DMS114 treated with DMSO at 0.1 percent for 48 hours (cell line): ENCODE data around the gene EIF5A.

Experiments
- DNase-seq: peaks from one replicate; lab custom pipeline; 2025; ENCODE audit not compliant: unreplicated experiment; lab: John Stamatoyannopoulos, UW

The EIF5A gene

DNA sequence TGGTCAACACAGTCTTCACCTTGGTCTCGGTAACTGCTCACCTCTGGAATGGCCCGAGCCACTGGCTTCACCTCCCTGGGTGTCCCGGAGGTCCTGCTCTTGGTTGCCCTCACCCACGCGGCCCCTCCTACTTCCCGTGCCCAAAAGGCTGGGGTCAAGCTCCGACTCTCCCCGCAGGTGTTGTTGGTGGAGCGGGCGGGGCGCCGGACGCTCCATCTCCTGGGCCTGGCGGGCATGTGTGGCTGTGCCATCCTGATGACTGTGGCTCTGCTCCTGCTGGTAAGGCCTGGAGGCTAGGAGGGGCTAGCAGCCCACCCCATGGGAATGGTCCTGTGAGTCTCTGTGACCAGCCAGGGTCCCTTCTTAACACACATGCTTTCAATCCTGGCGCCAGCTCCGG lies 22.5 kb upstream of the EIF5A start:
- DNase-seq: no peak

DNA sequence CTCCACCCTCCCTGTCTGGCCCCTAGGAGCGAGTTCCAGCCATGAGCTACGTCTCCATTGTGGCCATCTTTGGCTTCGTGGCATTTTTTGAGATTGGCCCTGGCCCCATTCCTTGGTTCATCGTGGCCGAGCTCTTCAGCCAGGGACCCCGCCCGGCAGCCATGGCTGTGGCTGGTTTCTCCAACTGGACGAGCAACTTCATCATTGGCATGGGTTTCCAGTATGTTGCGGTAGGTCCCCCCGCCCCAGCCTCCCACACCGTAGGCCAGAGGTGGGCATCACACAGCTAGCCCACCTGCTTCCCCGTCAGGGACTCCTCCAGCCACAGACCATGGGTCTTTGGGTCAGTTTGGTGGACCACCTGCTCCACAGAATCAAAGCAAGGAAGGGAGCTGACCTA lies 21.7 kb upstream of the EIF5A start:
- DNase-seq: no peak

DNA sequence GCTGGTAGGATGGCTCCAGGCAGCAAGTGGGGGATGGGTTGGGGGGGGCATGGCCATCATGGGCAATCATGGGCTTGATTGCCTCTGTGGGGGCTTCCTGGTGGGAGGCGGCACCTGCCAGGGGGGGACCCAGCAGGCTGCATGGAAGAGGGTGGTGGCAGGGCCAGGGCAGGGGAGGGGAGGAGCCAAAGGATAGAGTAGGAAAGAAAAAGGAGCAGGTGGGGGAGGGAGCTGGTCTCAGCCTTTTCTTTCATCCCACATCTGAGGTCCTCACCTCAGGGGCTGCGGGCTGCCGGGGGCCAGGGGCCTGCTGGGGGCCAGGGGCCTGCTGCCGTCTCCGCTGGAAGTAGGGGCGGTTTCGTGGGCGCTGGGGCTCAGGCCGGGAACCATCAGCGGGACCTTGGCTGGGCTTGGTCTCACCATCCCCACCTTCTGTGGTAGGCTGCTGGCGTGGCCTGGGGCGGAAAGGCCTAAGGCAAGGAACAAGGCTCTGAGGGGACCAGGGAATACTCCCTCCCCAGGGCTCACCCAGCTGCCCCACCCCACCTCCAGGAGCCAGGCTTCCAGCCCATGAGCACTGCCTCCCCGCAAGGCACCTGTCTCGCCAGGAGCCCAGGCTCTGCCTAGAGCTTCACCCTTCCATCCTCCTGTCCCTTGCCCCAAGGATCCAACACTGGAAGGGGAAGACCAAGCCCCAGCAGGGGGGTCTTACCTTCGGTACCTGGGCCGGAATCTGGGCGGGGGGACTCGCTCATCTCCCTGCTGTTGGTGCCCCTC lies 18.0 kb upstream of the EIF5A start:
- DNase-seq: no peak

DNA sequence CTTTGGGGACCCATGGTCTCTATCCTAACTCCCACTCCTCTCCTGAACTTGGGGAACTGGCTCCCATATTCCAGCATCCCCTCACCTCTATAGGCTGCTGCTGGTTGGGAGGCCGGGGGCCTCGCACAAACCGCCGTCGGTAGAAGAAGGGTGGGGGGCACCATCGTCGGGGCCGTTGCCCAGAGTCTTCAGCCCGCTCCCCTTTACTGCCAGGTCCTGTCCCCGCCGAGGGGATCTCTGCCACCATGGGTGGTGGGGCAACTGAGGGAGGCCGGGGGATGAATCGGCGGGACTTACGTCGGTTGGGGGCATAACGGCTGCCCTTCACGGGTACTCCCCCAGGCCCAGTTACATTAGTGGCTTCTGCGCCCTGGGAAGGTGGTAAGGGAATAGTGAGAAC lies 17.3 kb upstream of the EIF5A start:
- DNase-seq: no peak

DNA sequence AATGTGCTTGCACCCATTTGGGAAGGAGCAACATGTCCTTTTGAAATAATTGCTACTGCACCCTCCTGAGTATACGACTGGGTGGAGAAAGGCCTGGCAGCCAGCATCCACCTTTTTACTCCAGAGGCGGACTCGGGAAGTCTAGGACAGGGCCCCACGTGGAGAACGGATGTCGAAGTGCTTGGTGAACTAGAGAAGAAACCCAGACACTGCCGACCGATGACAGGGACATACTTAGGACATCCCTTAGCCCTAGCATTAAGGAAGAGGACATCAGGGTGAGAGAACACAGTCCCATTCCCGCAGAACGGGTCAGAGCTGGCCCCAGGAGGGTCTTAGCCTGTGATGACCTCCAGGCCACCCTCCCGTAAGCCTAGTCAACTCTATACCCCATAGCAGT lies 16.7 kb upstream of the EIF5A start:
- DNase-seq: no peak

DNA sequence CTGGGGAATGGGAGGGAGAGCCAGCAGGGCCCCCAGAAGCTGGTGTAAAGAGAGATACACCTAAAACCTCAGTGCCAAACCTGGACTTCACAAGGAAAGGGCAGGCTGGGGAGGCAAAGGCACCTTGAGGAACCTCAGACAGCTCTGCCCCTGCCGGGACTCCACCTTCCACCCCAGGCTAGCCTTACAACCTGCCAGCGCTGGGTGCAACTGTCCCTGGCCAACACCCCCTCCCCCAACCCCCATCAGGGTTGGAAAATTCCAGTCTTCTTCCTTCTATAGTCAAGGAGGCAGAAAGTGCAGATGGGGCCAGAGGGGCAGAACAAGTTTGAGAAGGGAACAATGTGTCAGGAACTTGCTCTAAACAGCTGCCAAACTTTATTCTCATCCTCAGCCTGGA lies 15.2 kb upstream of the EIF5A start:
- DNase-seq: no peak

DNA sequence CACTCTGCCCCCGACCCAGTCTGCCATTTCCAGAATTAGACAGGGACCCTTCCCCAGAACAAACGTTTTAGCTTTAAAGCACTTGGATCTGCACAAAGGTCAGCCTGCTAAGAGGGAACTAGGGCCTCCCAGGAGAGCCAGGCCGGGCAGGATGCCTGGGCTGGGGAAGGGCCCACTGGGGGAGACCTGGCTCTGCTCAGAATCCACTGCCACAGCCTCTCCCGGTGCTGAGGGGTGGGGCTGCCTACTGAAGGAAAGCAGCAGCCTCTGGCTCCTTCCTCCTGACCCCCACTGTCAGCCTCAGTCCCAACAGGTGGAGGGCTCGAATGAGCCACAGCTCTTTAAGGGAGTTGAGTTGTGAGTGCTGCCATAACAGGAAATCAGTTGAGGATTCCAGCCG lies 14.7 kb upstream of the EIF5A start:
- DNase-seq: no peak

DNA sequence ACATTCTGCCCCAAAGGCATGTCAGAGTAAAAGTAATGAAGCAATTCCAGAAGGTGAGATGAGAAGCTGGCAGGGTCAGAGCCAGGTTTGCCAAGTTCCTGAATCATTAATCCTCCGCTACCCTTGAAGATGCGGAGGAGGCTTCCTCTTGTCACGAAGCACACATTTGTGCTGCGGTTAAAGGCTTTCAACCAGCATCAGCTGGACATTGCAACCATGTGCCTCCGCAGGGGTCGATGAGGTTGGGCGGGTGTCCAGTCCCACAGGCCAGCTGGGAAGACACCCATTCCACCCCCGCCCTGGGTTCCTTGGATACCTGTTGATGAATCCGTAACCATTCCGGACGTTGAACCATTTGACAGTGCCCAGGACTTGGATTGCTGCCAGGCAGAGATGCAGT lies 14.3 kb upstream of the EIF5A start:
- DNase-seq: no peak

DNA sequence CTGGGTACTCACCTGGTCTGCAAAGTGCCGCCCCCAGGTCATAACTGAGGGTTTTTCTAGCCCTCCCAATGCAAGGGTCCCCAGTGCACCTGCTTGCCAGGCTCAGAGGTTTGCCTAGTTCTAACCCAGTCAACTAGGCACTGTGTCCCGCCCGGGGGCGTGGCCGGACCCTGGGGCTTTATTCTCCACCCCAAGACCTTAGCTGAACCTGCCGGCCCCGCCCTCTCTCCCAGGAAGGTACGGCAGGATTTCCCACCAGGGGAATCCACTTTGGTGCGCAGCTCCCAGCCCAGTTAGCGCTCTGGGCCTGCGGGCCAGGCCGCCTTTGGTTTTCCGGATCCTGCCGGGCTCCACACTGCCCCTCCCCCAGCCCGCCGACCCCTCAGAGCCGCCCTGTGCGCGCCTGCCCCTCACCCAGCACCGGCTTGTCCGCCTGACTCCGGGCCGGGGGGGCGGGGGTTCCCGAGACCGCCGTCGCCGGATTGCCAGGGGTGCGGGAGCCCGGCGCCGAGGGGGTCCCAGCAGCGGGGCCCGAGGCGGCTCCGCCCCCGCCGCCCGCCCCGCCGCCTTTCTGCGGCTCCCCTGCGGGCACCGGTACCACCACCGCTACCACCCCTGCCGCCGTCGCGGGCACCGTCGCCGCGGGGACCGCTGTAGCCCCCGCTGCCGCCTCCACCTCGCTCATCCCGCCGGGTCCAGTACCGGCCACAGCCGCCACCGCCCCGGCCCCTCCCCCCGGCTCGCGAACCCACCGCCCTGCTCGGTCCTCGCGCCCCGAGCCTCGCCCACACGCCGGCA lies 13.4 kb upstream of the EIF5A start:
- no peak for DNase-seq

DNA sequence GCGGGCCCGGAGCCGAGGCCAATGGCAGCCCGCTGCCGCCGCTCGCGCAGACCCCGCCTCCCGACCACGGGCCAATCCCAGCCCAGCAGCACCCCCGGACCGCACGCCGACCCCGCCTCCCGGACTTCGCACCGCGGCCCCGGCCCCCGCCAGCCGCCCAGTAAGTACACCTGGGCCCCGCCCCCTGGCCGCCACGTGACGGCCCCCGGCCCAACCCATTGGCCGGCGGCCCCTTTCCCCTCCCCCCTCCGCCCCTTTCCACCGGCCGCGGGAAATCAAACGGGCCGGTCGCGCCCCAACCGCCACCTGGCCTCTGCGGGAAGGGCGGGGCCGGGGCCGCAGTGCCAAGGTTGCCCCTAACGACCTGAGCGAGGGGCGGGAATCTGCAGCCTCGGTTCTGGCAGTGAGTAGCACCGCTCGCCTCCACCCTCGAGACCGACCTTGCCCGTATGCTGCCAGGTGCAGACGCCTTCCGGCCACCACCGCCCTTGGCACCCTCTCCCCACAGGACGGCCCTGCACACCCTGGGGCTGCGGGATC lies 12.7 kb upstream of the EIF5A start, which contains the start of gene YBX2:
Gene YBX2 (minus strand): TSS at position 26 of the 540 bp plus-strand sequence. CDS start 139 bp downstream, outside the sequence.
- DNase-seq: peak; percentile 70

DNA sequence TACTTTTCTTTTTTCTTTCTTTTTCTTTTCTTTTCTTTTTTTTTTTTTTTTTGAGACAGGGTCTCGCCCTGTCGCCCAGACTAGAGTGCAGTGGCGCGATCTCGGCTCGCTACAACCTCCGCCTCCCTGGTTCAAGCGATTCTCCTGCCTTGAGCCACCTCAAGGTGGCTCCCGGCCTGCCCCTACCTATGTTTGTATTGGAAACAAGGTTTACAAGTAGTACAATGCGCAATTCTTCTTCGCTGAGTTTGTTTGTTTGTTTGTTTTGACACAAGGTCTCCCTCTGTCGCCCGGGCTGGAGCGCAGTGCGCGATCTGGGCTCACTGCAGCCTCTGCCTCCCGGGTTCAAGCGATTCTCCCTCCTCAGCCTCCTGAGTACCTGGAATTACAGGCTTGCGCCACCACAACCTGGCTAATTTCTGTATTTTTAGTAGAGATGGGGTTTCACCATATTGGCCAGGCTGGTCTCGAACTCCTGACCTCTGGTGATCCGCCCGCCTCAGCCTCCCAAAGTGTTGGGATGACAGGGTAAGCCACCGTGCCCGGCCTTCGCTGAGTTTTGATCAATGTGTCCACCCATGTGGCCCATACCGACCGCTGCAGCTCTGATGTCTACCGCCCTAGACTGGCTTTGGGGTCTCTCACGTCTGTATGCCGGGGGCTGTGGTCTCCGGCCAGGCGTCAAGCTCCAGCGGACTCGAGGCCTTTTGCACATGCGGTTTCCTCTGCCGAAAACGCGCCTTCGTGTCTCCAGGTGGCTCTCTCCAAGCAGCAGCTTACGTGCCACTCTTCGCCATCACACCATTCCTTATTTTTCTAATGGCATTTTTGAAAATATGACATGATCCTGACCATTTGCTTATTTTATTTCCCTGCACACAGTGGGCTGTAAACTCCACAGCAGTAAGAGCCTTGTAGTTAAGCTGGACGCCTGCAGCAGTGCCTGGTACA lies 11.9 kb upstream of the EIF5A start:
- no peak for DNase-seq

DNA sequence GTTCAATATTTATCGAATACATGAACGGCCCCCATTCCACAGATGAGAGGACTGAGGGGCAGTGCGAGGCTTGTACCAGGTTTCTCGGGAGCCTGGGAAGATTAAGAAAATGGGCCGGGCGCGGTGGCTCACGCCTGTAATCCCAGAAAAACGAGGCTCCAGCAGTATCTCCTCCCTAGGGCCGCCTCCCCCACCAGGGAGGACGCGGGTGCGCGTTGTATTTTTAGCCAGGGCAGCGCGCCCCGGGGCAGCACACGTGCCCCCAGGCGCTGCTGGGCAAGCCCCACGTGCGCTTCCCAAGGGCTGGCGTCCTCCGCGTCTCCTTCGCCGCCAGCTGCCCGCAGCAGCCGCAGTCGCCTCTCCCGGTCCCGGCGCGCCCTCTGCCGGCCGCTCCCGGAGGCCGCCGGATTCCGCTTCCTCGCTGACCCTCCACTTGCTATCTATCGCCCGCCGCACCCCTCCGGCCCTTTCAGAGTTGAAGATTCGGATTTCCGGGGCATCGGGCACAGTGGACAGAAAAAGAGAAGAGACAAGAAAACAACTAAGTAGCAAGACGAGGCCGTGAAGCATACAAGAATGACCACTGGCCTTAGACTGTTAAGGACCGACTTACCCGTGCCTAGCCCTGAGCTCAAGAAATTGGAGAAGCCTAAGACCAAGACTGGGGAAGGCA lies 11.1 kb upstream of the EIF5A start:
- peak; percentile 65 for DNase-seq

DNA sequence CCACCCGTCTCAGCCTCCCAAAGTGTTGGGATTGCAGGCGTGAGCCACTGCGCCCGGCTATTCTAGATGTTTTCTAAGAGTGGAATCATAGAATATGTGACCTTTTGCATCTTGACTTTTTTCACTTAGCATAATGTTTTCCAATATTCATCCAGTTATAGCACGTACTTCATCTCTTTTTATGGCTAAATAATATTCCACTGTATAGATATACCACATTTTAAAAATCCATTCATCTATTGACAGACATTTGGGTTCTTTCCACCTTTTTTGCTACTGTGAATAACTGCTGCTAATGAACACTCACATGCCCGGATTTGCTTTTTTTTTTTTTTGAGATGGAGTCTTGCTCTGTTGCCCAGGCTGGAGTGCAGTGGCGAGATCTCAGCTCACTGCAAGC lies 3.2 kb upstream of the EIF5A start:
- no peak for DNase-seq

DNA sequence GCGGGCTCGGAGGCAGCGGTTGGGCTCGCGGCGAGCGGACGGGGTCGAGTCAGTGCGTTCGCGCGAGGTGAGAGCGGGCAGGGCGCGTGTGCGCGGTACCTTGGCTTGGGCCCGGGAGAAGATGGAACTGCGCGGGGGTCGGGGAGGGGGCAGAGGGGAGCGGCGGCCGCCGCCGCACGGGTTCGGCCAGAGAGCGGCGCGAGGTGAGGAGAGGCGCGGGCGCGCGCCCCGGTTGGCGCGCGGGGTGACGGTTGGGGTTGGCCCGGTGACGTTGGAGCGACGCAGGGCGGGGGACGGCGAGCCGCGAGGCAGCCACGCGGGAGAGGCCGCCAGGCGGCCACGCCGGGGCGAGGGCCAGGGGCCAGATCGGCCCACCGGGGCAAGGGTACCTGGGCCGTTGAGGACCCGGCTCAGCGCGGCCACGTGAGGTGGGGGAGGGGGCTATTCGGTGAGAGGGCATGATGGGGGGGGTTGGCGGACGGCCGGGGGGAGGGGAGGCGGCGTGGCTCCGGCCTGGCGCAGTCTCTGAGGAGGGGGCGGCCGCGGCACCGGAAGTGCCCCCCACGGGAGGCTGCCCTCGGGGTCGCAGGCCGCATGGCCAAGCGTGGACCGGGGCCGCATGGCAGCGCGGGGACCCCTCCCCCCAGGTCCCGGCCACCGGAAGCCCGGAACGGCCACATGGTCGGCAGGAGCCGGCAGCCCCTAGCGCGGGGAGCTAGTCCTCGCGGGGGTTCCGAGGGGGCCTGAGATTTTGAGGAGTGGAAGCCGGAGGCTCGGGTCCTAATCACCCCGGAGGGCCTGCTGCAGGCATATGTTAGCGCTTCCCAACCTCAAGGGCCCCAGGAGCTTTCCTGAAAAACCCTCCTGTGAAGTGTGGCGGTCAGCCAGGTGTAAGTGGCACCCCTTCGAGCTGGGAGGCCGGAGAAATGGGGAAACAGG lies 527 bp downstream of the EIF5A start:
- DNase-seq: no peak

DNA sequence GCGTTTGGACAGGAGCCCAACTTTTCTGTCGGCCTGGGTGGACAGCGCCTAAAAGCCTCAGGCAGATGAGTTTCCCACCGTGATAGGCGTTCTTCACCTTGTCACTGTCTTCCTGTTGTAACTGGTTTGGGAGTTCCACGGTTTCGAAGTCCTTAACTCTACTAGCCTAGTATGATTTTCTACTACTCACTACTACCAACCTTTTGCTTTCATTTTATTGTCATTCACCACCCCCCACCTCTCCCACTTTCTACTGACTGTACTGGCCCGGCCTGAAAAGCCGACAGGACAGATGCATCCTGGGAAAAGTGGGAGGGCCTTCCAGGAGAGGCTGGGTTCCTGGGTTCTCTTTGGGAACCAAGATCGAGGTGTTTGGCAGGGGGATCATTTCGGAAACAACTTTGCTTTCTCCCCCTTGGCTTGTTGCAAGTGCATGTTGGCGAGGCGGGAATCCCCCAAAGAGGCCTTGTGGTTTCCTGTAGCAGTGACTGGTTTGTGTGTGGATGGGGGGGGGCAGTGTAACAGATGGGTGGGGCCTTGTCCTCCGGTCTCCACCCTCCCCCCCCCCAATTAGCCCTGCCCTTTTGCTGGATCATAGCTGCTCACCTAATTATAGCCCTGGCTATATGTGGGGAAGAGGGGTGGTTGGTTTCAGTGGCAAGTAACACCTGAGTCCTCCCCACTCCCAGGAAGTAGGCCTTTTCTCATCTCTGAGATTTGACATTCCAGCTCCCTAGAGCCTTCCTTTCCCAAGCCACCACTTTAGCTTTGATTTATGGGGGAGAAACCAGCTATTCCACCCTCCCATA lies 1.4 kb downstream of the EIF5A start:
- DNase-seq: peak; percentile 81

DNA sequence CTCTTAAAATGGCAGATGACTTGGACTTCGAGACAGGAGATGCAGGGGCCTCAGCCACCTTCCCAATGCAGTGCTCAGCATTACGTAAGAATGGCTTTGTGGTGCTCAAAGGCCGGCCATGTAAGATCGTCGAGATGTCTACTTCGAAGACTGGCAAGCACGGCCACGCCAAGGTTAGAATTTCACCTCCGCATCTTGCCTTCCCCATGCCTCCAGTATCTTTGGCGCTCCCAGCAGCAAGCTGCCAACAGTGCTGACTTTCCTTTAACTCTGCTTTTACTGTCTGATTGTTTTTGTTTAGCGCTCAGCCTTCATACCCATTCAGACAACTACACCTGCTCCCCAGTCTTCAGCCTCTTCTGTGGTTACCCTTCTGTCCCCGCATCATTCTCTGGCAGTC lies 2.2 kb downstream of the EIF5A start:
- DNase-seq: no peak

DNA sequence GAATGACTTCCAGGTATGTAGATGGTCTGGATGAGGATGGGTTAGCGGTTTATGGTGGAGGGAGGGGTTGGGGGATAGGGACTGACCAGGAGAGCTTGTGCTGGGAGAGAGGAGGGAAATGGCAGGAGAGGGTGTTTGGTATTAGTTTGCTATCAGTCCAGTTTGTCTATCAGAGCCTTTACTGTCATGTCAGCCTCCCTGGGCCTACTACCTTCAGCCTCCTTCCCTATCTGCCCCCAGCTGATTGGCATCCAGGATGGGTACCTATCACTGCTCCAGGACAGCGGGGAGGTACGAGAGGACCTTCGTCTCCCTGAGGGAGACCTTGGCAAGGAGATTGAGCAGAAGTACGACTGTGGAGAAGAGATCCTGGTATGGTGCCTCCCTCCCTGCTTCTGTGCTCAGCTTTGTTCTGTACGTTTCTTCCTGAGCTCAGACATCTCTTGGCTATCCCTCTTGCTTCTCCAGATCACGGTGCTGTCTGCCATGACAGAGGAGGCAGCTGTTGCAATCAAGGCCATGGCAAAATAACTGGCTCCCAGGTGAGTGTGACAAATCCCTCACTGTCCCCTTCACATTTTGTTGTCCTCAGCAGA lies 3.8 kb downstream of the EIF5A start:
- DNase-seq: no peak

DNA sequence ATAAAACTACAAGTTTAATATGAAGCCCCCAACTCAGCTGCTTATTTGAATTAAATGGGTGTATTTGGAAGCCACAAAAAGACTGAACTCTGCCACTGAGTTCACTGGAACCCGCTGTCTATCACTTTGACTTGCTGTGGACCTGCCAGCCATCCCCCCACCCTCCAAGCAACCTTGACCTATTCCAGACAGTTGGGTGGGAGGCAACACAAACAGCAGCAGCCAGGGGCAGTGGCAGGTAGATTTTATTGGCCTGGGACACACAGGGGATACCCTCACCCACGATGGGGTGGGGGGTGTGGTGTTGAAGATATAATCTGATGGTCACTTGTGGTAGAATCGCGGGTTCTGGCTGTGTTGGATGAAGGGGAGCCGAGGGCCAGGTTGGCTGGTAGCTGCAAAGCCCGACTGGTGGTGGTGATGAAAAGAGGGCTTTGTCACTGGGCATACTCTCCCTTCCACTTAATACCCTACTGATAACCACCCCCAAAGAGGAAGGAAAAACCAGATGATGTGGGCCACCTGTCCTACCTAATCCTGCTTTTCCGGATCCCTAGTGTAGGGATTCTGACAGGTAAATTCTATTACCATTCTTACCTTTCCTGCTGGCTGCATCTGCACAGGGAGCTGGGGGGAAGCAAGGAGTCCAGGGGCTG lies 5.1 kb downstream of the EIF5A start:
- no peak for DNase-seq
